ENCODE data around the gene LILRB2. TPM values are rescaled to one million over a fixed set of nuclear protein-coding genes. Genes with fewer than 3 reads are reported as not detected.
"Not testable (repeated sequence)": the region's sequence is repeated elsewhere in the genome, so short reads cannot be mapped to it uniquely, and the experiment has no call there.

Gene LILRB2
- polyA plus RNA-seq, 1 donor from 2014 or later: 1.2 TPM

GRCh38 chr19:54223937-54224281 is 57.0 kb downstream of the LILRB2 start:
- not testable (repeated sequence) for H3K27ac Mint-ChIP-seq

More at GRCh38 chr19:54223937-54224281, 57.0 kb downstream of the LILRB2 start:
- H3K9me3 Mint-ChIP-seq, H3K36me3 Mint-ChIP-seq, H3K4me3 Mint-ChIP-seq, H3K4me1 Mint-ChIP-seq: not testable (repeated sequence)
- peaks cover 21% of the 10 kb centered on the region for H3K27me3 Mint-ChIP-seq

Other genes with a start within 250 kb of the LILRB2 start
- gene VSTM1, start 217.2 kb downstream of the LILRB2 start, polyA plus RNA-seq: not detected
- gene TARM1, start 199.7 kb downstream of the LILRB2 start, polyA plus RNA-seq: not detected
- gene OSCAR, start 180.3 kb downstream of the LILRB2 start, polyA plus RNA-seq: 0.40 TPM
- gene NDUFA3, start 178.3 kb downstream of the LILRB2 start, polyA plus RNA-seq: 458 TPM
- 11.9 TPM for gene TFPT, start 165.5 kb downstream of the LILRB2 start, polyA plus RNA-seq
- gene PRPF31, start 165.4 kb downstream of the LILRB2 start, polyA plus RNA-seq: 70.6 TPM
- gene CNOT3, start 143.3 kb downstream of the LILRB2 start, polyA plus RNA-seq: 15.1 TPM
- gene LENG1, start 121.4 kb downstream of the LILRB2 start, polyA plus RNA-seq: 15.8 TPM
- gene TMC4, start 108.0 kb downstream of the LILRB2 start, polyA plus RNA-seq: not detected
- 16.1 TPM for gene MBOAT7, start 91.5 kb downstream of the LILRB2 start, polyA plus RNA-seq
- gene TSEN34, start 89.8 kb downstream of the LILRB2 start, polyA plus RNA-seq: 33.2 TPM
- 1,165 TPM for gene RPS9, start 80.3 kb downstream of the LILRB2 start, polyA plus RNA-seq
- gene LILRB3, start 58.1 kb downstream of the LILRB2 start, polyA plus RNA-seq: 0.16 TPM
- gene LILRA6, start 38.3 kb downstream of the LILRB2 start, polyA plus RNA-seq: 0.18 TPM
- gene LILRB5, start 23.8 kb downstream of the LILRB2 start, polyA plus RNA-seq: not detected
- 0.59 TPM for gene LILRA5, start 32.1 kb upstream of the LILRB2 start, polyA plus RNA-seq
- 6.4 TPM for gene LILRA4, start 58.1 kb upstream of the LILRB2 start, polyA plus RNA-seq
- 59.1 TPM for gene LAIR1, start 83.8 kb upstream of the LILRB2 start, polyA plus RNA-seq
- gene TTYH1, start 134.4 kb upstream of the LILRB2 start, polyA plus RNA-seq: 0.16 TPM
- 11.4 TPM for gene LENG8, start 168.1 kb upstream of the LILRB2 start, polyA plus RNA-seq
- not detected for gene LENG9, start 182.7 kb upstream of the LILRB2 start, polyA plus RNA-seq
- not detected for gene CDC42EP5, start 192.2 kb upstream of the LILRB2 start, polyA plus RNA-seq
- gene LAIR2, start 221.7 kb upstream of the LILRB2 start, polyA plus RNA-seq: 0.99 TPM